ENCODE measurements around the gene DNASE2. TPM values are rescaled to one million over a fixed set of nuclear protein-coding genes. Genes with fewer than 3 reads are reported as not detected.
A peak's percentile ranks its signal among the peaks of the same experiment; 100 is the strongest.

The DNASE2 gene
- total and polyA plus RNA-seq, 5 donors from 2014 or later = 20.2 to 72.1 (median 58.2) TPM

GRCh38 chr19:12913851-12914690 lies 32.8 kb upstream of the DNASE2 start:
- Histone ChIP-seq H3K4me1 (ENCODE audit: control insufficient read depth, insufficient read depth, low read length, poor library complexity, severe bottlenecking) (peaks cover 19% of the 10 kb centered on the region), H3K27ac (ENCODE audit: insufficient read depth, low read length, poor library complexity, severe bottlenecking) (no peak overlapping the region), H3K9me3 (ENCODE audit: control insufficient read depth in 2 of 2, low read length in 2 of 2) (no peaks in the 10 kb centered on the region), H3K27me3 (ENCODE audit: control insufficient read depth, insufficient read depth, low read length) (no peaks in the 10 kb centered on the region), H3K36me3 (ENCODE audit: control insufficient read depth, insufficient read depth, low read length) (no peaks in the 10 kb centered on the region), H3K4me3 (ENCODE audit: low read depth, low read length) (peak overlapping the region; percentile 47)
- H3K9me3 Mint-ChIP-seq = no peaks in the 10 kb centered on the region
- H3K27me3 Mint-ChIP-seq = peaks cover under 1% of the 10 kb centered on the region
- peak overlapping the region in 2 of 4 donors; percentile 57 to 61 for H3K4me3 Mint-ChIP-seq
- peak overlapping the region; percentile 75 to 86 (median 85) for H3K27ac Mint-ChIP-seq
- peaks cover 4 to 27% (median 8%) of the 10 kb centered on the region in 4 donors for H3K4me1 Mint-ChIP-seq
- ATAC-seq (ENCODE audit: low read depth in 2 of 2) = peak; percentile 71 to 83
- no peaks in the 10 kb centered on the region for H3K36me3 Mint-ChIP-seq
- peak in 2 of 3 donors; percentile 54 to 81 for DNase-seq

- H3K4me1 Mint-ChIP-seq = peaks cover 4 to 23% (median 7%) of the 10 kb centered on the region in 4 donors
- H3K27me3 ChIP-seq (ENCODE audit: control insufficient read depth, insufficient read depth, low read length) = no peaks in the 10 kb centered on the region
- H3K9me3 ChIP-seq (ENCODE audit: control insufficient read depth in 2 of 2, low read length in 2 of 2) = no peaks in the 10 kb centered on the region
- no peaks in the 10 kb centered on the region for H3K27me3 Mint-ChIP-seq
- no peaks in the 10 kb centered on the region for H3K9me3 Mint-ChIP-seq
- no peaks in the 10 kb centered on the region for H3K36me3 Mint-ChIP-seq
- H3K4me1 ChIP-seq (ENCODE audit: control insufficient read depth, insufficient read depth, low read length, poor library complexity, severe bottlenecking) = peaks cover 14% of the 10 kb centered on the region
- H3K27ac ChIP-seq (ENCODE audit: insufficient read depth, low read length, poor library complexity, severe bottlenecking) = no peak overlapping the region
- ATAC-seq (ENCODE audit: low read depth in 2 of 2) (no peak), DNase-seq (no peak)
- H3K4me3 ChIP-seq (ENCODE audit: low read depth, low read length) = no peak overlapping the region
- H3K4me3 Mint-ChIP-seq = no peak overlapping the region
- H3K36me3 ChIP-seq (ENCODE audit: control insufficient read depth, insufficient read depth, low read length) = no peaks in the 10 kb centered on the region
- peak overlapping the region in 2 of 3 donors; percentile 14 to 75 for H3K27ac Mint-ChIP-seq
Observed at GRCh38 chr19:12913011-12913561, 31.8 kb upstream of the DNASE2 start.

DNA sequence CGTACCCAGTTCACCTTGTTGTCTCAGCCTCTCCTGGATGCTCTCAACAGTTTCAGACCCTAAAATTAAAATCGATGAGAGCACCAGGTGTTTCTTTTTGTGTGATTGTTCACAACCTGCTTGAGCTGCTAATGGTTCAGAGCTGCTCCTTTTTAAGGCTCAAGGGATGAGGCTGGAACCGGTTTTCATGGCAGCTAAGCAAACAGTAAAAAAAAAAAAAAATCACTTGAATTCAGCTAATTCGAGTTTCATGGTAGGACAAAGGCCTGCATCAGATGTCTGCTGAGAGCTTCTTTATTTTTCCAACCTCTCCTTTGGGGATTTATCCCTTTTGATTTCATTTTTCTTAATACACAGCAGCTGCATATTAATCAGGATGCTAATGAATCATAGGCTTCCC lies 31.3 kb upstream of the DNASE2 start:
- H3K27ac ChIP-seq (ENCODE audit: insufficient read depth, low read length, poor library complexity, severe bottlenecking) = no peak overlapping the region
- H3K4me3 ChIP-seq (ENCODE audit: low read depth, low read length) = no peak overlapping the region
- ATAC-seq (ENCODE audit: low read depth in 2 of 2) (no peak), DNase-seq (no peak)
- Mint-ChIP-seq H3K27me3 (no peaks in the 10 kb centered on the region), H3K27ac (peak overlapping the region in 1 of 3 donors; percentile 14), H3K4me3 (peak overlapping the region in 1 of 4 donors; percentile 22), H3K36me3 (no peaks in the 10 kb centered on the region), H3K9me3 (no peaks in the 10 kb centered on the region), H3K4me1 (peaks cover 4 to 23% (median 7%) of the 10 kb centered on the region in 4 donors)
- H3K4me1 ChIP-seq (ENCODE audit: control insufficient read depth, insufficient read depth, low read length, poor library complexity, severe bottlenecking) = peaks cover 14% of the 10 kb centered on the region
- no peaks in the 10 kb centered on the region for H3K36me3 ChIP-seq (ENCODE audit: control insufficient read depth, insufficient read depth, low read length)
- H3K9me3 ChIP-seq (ENCODE audit: control insufficient read depth in 2 of 2, low read length in 2 of 2) = no peaks in the 10 kb centered on the region
- H3K27me3 ChIP-seq (ENCODE audit: control insufficient read depth, insufficient read depth, low read length) = no peaks in the 10 kb centered on the region

GRCh38 chr19:12907166-12907565 lies 25.9 kb upstream of the DNASE2 start:
- no peaks in the 10 kb centered on the region for H3K9me3 ChIP-seq (ENCODE audit: control insufficient read depth in 2 of 2, low read length in 2 of 2)
- no peak overlapping the region for H3K4me3 Mint-ChIP-seq
- H3K4me1 Mint-ChIP-seq = peaks cover 0 to 4% (median 2%) of the 10 kb centered on the region in 4 donors

DNA sequence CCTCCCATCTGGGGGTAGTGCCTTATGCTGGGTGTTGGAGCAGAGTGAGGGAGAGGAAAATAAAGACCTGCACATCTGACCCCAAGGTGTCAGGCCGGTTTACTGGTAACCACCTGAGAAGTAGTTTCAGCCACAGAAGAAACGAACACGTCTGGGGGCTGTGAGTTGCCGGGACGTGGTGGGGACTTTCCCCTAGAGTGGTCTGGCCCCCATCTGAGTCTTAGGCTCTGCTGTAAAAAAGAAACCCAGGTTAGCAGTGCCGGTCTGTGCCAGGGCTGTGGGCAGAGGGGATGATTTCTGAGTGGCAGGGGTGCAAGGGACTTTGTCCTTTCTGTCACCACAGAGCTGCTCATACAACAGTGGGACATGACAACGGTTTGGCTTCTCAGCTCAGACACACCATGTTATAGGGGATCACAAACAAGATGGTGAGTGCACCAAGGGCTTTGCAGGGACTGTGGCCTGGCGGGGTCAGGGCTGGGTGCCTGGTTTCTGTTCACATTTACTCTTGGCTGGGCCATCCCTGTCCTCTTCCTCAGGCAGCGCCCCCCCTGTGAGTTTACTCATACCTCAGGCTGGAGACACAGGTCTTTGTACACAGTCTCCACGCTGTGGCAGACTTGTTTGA lies 18.8 kb upstream of the DNASE2 start:
- Mint-ChIP-seq H3K36me3 (peaks cover under 1% of the 10 kb centered on the region), H3K4me1 (peaks cover 0 to 1% (median 0%) of the 10 kb centered on the region in 4 donors), H3K9me3 (peaks cover 0 to 2% (median 0%) of the 10 kb centered on the region in 7 donors), H3K27me3 (no peaks in the 10 kb centered on the region), H3K4me3 (no peak overlapping the region), H3K27ac (peak overlapping the region in 1 of 3 donors; percentile 14)
- Histone ChIP-seq H3K9me3 (ENCODE audit: control insufficient read depth in 2 of 2, low read length in 2 of 2) (no peaks in the 10 kb centered on the region), H3K27me3 (ENCODE audit: control insufficient read depth, insufficient read depth, low read length) (no peaks in the 10 kb centered on the region), H3K4me3 (ENCODE audit: low read depth, low read length) (no peak overlapping the region), H3K27ac (ENCODE audit: insufficient read depth, low read length, poor library complexity, severe bottlenecking) (no peak overlapping the region), H3K36me3 (ENCODE audit: control insufficient read depth, insufficient read depth, low read length) (peaks cover 23% of the 10 kb centered on the region), H3K4me1 (ENCODE audit: control insufficient read depth, insufficient read depth, low read length, poor library complexity, severe bottlenecking) (no peaks in the 10 kb centered on the region)
- DNase-seq (no peak), ATAC-seq (ENCODE audit: low read depth in 2 of 2) (no peak)

More at GRCh38 chr19:12907166-12907565, 25.9 kb upstream of the DNASE2 start:
- no peak overlapping the region for H3K27ac ChIP-seq (ENCODE audit: insufficient read depth, low read length, poor library complexity, severe bottlenecking)
- ATAC-seq (ENCODE audit: low read depth in 2 of 2) (no peak), DNase-seq (no peak)
- no peak overlapping the region for H3K4me3 ChIP-seq (ENCODE audit: low read depth, low read length)
- no peaks in the 10 kb centered on the region for H3K27me3 ChIP-seq (ENCODE audit: control insufficient read depth, insufficient read depth, low read length)
- H3K27ac Mint-ChIP-seq = no peak overlapping the region
- no peaks in the 10 kb centered on the region for H3K27me3 Mint-ChIP-seq
- no peaks in the 10 kb centered on the region for H3K36me3 Mint-ChIP-seq
- no peaks in the 10 kb centered on the region for H3K36me3 ChIP-seq (ENCODE audit: control insufficient read depth, insufficient read depth, low read length)
- H3K9me3 Mint-ChIP-seq = no peaks in the 10 kb centered on the region
- no peaks in the 10 kb centered on the region for H3K4me1 ChIP-seq (ENCODE audit: control insufficient read depth, insufficient read depth, low read length, poor library complexity, severe bottlenecking)

DNA sequence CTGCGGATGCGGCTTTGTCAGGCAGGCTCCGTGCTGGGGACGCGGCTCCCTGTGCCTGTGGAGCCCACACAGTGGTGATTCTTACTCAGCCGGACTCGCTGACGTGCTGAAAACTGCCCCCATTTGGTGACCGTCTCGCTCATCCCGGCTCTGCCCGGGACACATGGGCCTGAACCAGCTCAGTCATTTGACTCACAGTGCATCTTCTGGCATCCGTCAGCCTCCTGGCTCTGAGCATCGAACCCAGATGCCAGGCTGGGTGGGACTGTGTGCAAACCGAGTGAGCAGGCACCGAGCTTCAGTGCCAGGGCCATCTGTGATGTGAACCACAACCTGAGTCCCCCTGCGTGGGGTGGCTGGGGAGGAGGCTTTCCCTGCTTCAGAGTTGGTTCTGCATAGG lies 15.2 kb upstream of the DNASE2 start:
- no peak for ATAC-seq (ENCODE audit: low read depth in 2 of 2)
- H3K27ac Mint-ChIP-seq = no peak overlapping the region
- peaks cover 37% of the 10 kb centered on the region for H3K36me3 ChIP-seq (ENCODE audit: control insufficient read depth, insufficient read depth, low read length)
- no peak overlapping the region for H3K4me3 Mint-ChIP-seq
- no peaks in the 10 kb centered on the region for H3K27me3 Mint-ChIP-seq
- H3K4me3 ChIP-seq (ENCODE audit: low read depth, low read length) = no peak overlapping the region
- H3K9me3 Mint-ChIP-seq = peaks cover 0 to 2% (median 0%) of the 10 kb centered on the region in 7 donors
- H3K27me3 ChIP-seq (ENCODE audit: control insufficient read depth, insufficient read depth, low read length) = no peaks in the 10 kb centered on the region
- H3K9me3 ChIP-seq (ENCODE audit: control insufficient read depth in 2 of 2, low read length in 2 of 2) = no peaks in the 10 kb centered on the region
- H3K4me1 ChIP-seq (ENCODE audit: control insufficient read depth, insufficient read depth, low read length, poor library complexity, severe bottlenecking) = peaks cover 9% of the 10 kb centered on the region
- H3K27ac ChIP-seq (ENCODE audit: insufficient read depth, low read length, poor library complexity, severe bottlenecking) = no peak overlapping the region
- peaks cover 0 to 15% (median 5%) of the 10 kb centered on the region in 4 donors for H3K4me1 Mint-ChIP-seq
- H3K36me3 Mint-ChIP-seq = peaks cover 15% of the 10 kb centered on the region
- DNase-seq = no peak

- no peak overlapping the region for H3K27ac ChIP-seq (ENCODE audit: insufficient read depth, low read length, poor library complexity, severe bottlenecking)
- Mint-ChIP-seq H3K4me1 (peaks cover 8 to 30% (median 18%) of the 10 kb centered on the region in 4 donors), H3K9me3 (no peaks in the 10 kb centered on the region), H3K27me3 (peaks cover 4% of the 10 kb centered on the region), H3K27ac (peak overlapping the region in 1 of 3 donors; percentile 42), H3K36me3 (peaks cover 19% of the 10 kb centered on the region), H3K4me3 (peak overlapping the region in 3 of 4 donors; percentile 62 to 89 (median 70))
- DNase-seq = no peak
- no peaks in the 10 kb centered on the region for H3K9me3 ChIP-seq (ENCODE audit: control insufficient read depth in 2 of 2, low read length in 2 of 2)
- no peak overlapping the region for H3K4me3 ChIP-seq (ENCODE audit: low read depth, low read length)
- no peak for ATAC-seq (ENCODE audit: low read depth in 2 of 2)
- peaks cover 30% of the 10 kb centered on the region for H3K36me3 ChIP-seq (ENCODE audit: control insufficient read depth, insufficient read depth, low read length)
- no peaks in the 10 kb centered on the region for H3K27me3 ChIP-seq (ENCODE audit: control insufficient read depth, insufficient read depth, low read length)
- H3K4me1 ChIP-seq (ENCODE audit: control insufficient read depth, insufficient read depth, low read length, poor library complexity, severe bottlenecking) = peaks cover 20% of the 10 kb centered on the region
Observed at GRCh38 chr19:12893582-12893981, 12.3 kb upstream of the DNASE2 start.

Measured in CD4-positive, CD25-positive, alpha-beta regulatory T cell (primary cell).